CD8-positive, alpha-beta memory T cell (primary cell): ENCODE measurements around the gene CPLX1. TPM values are rescaled to one million over a fixed set of nuclear protein-coding genes. Genes with fewer than 3 reads are reported as not detected.

Experiments
- CTCF ChIA-PET: fragments of 350-600 bp; sonication (Branson Sonifier 250); formaldehyde crosslinking; loops from one replicate; lab custom pipeline; 2021; ENCODE audit warnings: antibody characterized with exemption; lab: Charles Lee
- POLR2A ChIA-PET: fragments of 350-600 bp; sonication (Branson Sonifier 250); formaldehyde crosslinking; loops from one replicate; lab custom pipeline; 2021; ENCODE audit warnings: antibody characterized with exemption; lab: Charles Lee
- DNase-seq, 5 donors: peaks; one replicate each; pipeline versions ENCODE4 v3.0.0 to v3.0.0-alpha.2; 2020 to 2022; ENCODE audit warnings: mixed read lengths in 1 of 5
- H3K27ac ChIP-seq: one replicate; pipeline ENCODE4 v1.7.0; 2013; ENCODE audit warnings: low read depth, mild to moderate bottlenecking, low read length, moderate library complexity
- H3K27me3 ChIP-seq: 2 replicates; pipeline ENCODE4 v1.7.0; 2013; ENCODE audit warnings: low read length, mild to moderate bottlenecking; ENCODE audit not compliant: insufficient read depth, poor library complexity, severe bottlenecking
- H3K36me3 ChIP-seq: 2 replicates; pipeline ENCODE4 v1.7.0; 2013; ENCODE audit warnings: mild to moderate bottlenecking, low read length, moderate library complexity; ENCODE audit not compliant: insufficient read depth
- H3K4me1 ChIP-seq: 2 replicates; pipeline ENCODE4 v1.7.0; 2013; ENCODE audit warnings: mild to moderate bottlenecking, low read length, moderate library complexity; ENCODE audit not compliant: insufficient read depth
- H3K4me3 ChIP-seq: 2 replicates; pipeline ENCODE4 v1.7.0; 2013; ENCODE audit warnings: mild to moderate bottlenecking, low read length
- H3K9me3 ChIP-seq: 2 replicates; pipeline ENCODE4 v1.7.0; 2013; ENCODE audit warnings: mild to moderate bottlenecking, low read length
- H3K27ac Mint-ChIP-seq, 8 donors: one replicate each; pipeline ENCODE4 v1.8.0; 2020 to 2021; ENCODE audit warnings: mixed read lengths in 8 of 8, mild to moderate bottlenecking in 6 of 8, inconsistent platforms in 3 of 8, moderate library complexity in 3 of 8
- H3K27me3 Mint-ChIP-seq, 2 donors: one replicate each; pipeline ENCODE4 v1.8.0; 2020 to 2021; ENCODE audit warnings: mixed read lengths in 2 of 2, mild to moderate bottlenecking in 1 of 2, moderate library complexity in 1 of 2
- H3K36me3 Mint-ChIP-seq, 3 donors: one replicate each; pipeline ENCODE4 v1.8.0; 2020 to 2021; ENCODE audit warnings: mixed read lengths in 3 of 3, inconsistent platforms in 1 of 3, mild to moderate bottlenecking in 1 of 3
- H3K4me1 Mint-ChIP-seq, 3 donors: one replicate each; pipeline ENCODE4 v1.8.0; 2020 to 2021; ENCODE audit warnings: mixed read lengths in 3 of 3, inconsistent platforms in 1 of 3, mild to moderate bottlenecking in 1 of 3
- H3K4me3 Mint-ChIP-seq, 7 donors: one replicate each; pipeline ENCODE4 v1.8.0; 2020 to 2021; ENCODE audit warnings: mixed read lengths in 7 of 7, mild to moderate bottlenecking in 6 of 7, moderate library complexity in 4 of 7, inconsistent platforms in 2 of 7
- H3K9me3 Mint-ChIP-seq, 5 donors: one replicate each; pipeline ENCODE4 v1.8.0; 2020 to 2022; ENCODE audit warnings: mixed read lengths in 5 of 5, mild to moderate bottlenecking in 3 of 5, moderate library complexity in 2 of 5, inconsistent platforms in 1 of 5
- polyA plus RNA-seq: library from polyadenylated mRNA; unstranded; fragments of 300-500 nt; fragmentation: Illumina TruSeq; gene quantifications from one replicate; pipeline ENCODE4 v1.2.3, GENCODE V29; 2021
- total RNA-seq, 2 experiments: library from RNA; stranded (reverse); gene quantifications; one replicate each; pipeline ENCODE4 v1.2.3, GENCODE V29; 2021

Gene CPLX1
- total and polyA plus RNA-seq, 3 experiments from 2014 or later, result 0.13 to 0.16 TPM; not detected in 1

GRCh38 chr4:747546-748170 lies 78.3 kb downstream of the CPLX1 start:
- Histone ChIP-seq H3K36me3 (peaks cover 11% of the 10 kb centered on the region), H3K4me1 (no peaks in the 10 kb centered on the region), H3K4me3 (no peak overlapping the region), H3K27ac (no peak overlapping the region), H3K27me3 (no peaks in the 10 kb centered on the region), H3K9me3 (no peaks in the 10 kb centered on the region)
- no peaks in the 10 kb centered on the region for H3K27me3 Mint-ChIP-seq
- H3K4me3 Mint-ChIP-seq, result no peak overlapping the region
- POLR2A ChIA-PET, result no interaction called here
- H3K9me3 Mint-ChIP-seq, result no peaks in the 10 kb centered on the region
- CTCF ChIA-PET, result no interaction called here
- peak overlapping the region in 1 of 8 donors; percentile 37 for H3K27ac Mint-ChIP-seq
- H3K4me1 Mint-ChIP-seq, result peaks cover 0 to 2% (median 2%) of the 10 kb centered on the region in 3 donors
- peaks cover 0 to 40% (median 13%) of the 10 kb centered on the region in 3 donors for H3K36me3 Mint-ChIP-seq
- no peak for DNase-seq

GRCh38 chr4:744212-744841 lies 81.6 kb downstream of the CPLX1 start:
- Mint-ChIP-seq H3K27ac (peak overlapping the region in 3 of 8 donors; percentile 54 to 88 (median 83)), H3K36me3 (peaks cover 0 to 33% (median 8%) of the 10 kb centered on the region in 3 donors), H3K27me3 (no peaks in the 10 kb centered on the region), H3K9me3 (no peaks in the 10 kb centered on the region), H3K4me3 (no peak overlapping the region), H3K4me1 (peaks cover 0 to 4% (median 2%) of the 10 kb centered on the region in 3 donors)
- no peak overlapping the region for H3K4me3 ChIP-seq
- H3K36me3 ChIP-seq, result peaks cover 4% of the 10 kb centered on the region
- POLR2A ChIA-PET, result no interaction called here
- no peaks in the 10 kb centered on the region for H3K9me3 ChIP-seq
- no peak overlapping the region for H3K27ac ChIP-seq
- no peak for DNase-seq
- CTCF ChIA-PET, result no interaction called here
- no peaks in the 10 kb centered on the region for H3K27me3 ChIP-seq
- no peaks in the 10 kb centered on the region for H3K4me1 ChIP-seq

GRCh38 chr4:743463-744211 lies 82.3 kb downstream of the CPLX1 start:
- peaks cover 0 to 32% (median 5%) of the 10 kb centered on the region in 3 donors for H3K36me3 Mint-ChIP-seq
- CTCF ChIA-PET, result interaction anchor here (0.7 to 5.4 kb wide), 9 partner anchors 19 to 499 kb away, joined by 3 to 60 read pairs (median 4); partner anchors contain the start of gene IDUA
- no peaks in the 10 kb centered on the region for H3K9me3 Mint-ChIP-seq
- Histone ChIP-seq H3K4me1 (no peaks in the 10 kb centered on the region), H3K4me3 (no peak overlapping the region), H3K9me3 (no peaks in the 10 kb centered on the region), H3K27me3 (no peaks in the 10 kb centered on the region), H3K27ac (no peak overlapping the region), H3K36me3 (peaks cover 4% of the 10 kb centered on the region)
- H3K4me3 Mint-ChIP-seq, result no peak overlapping the region
- no peak for DNase-seq
- peaks cover 0 to 4% (median 2%) of the 10 kb centered on the region in 3 donors for H3K4me1 Mint-ChIP-seq
- POLR2A ChIA-PET, result no interaction called here
- no peaks in the 10 kb centered on the region for H3K27me3 Mint-ChIP-seq
- peak overlapping the region in 2 of 8 donors; percentile 83 to 88 for H3K27ac Mint-ChIP-seq

GRCh38 chr4:742742-743311 lies 83.1 kb downstream of the CPLX1 start:
- peaks cover 0 to 30% (median 3%) of the 10 kb centered on the region in 3 donors for H3K36me3 Mint-ChIP-seq
- Histone ChIP-seq H3K4me1 (no peaks in the 10 kb centered on the region), H3K27me3 (no peaks in the 10 kb centered on the region), H3K27ac (no peak overlapping the region), H3K9me3 (no peaks in the 10 kb centered on the region), H3K36me3 (peaks cover 2% of the 10 kb centered on the region), H3K4me3 (no peak overlapping the region)
- ChIA-PET POLR2A (interaction anchor here (1.5 kb wide), 1 partner anchor 244 kb away, joined by 9 read pairs; the partner anchor contains the start of gene IDUA), CTCF (interaction anchor here (0.6 to 5.4 kb wide), 24 partner anchors 9 to 523 kb away, joined by 3 to 60 read pairs (median 4); partner anchors contain the start of genes GAK, IDUA and TMEM175)
- H3K27ac Mint-ChIP-seq, result peak overlapping the region in 2 of 8 donors; percentile 9 to 17
- H3K4me3 Mint-ChIP-seq, result no peak overlapping the region
- no peaks in the 10 kb centered on the region for H3K27me3 Mint-ChIP-seq
- H3K4me1 Mint-ChIP-seq, result peaks cover 0 to 4% (median under 1%) of the 10 kb centered on the region in 3 donors
- H3K9me3 Mint-ChIP-seq, result no peaks in the 10 kb centered on the region
- peak; percentile 63 to 83 (median 66) for DNase-seq

GRCh38 chr4:742096-742741 lies 83.7 kb downstream of the CPLX1 start:
- CTCF ChIA-PET, result interaction anchor here (0.5 to 5.4 kb wide), 26 partner anchors 8 to 524 kb away, joined by 3 to 60 read pairs (median 4); partner anchors contain the start of genes GAK, IDUA and TMEM175

GRCh38 chr4:740656-741282 lies 85.2 kb downstream of the CPLX1 start:
- no peaks in the 10 kb centered on the region for H3K9me3 ChIP-seq
- H3K27me3 Mint-ChIP-seq, result no peaks in the 10 kb centered on the region
- H3K27ac Mint-ChIP-seq, result no peak overlapping the region
- H3K4me1 Mint-ChIP-seq, result peaks cover 0 to 4% (median 0%) of the 10 kb centered on the region in 3 donors
- no peak overlapping the region for H3K4me3 ChIP-seq
- ChIA-PET CTCF (interaction anchor here (1.4 to 5.4 kb wide), 2 partner anchors 167 to 247 kb away, joined by 3 to 60 read pairs; partner anchors contain the start of gene IDUA), POLR2A (no interaction called here)
- H3K9me3 Mint-ChIP-seq, result no peaks in the 10 kb centered on the region
- H3K27ac ChIP-seq, result no peak overlapping the region
- H3K27me3 ChIP-seq, result no peaks in the 10 kb centered on the region
- H3K36me3 ChIP-seq, result peaks cover 9% of the 10 kb centered on the region
- peaks cover 0 to 38% (median 4%) of the 10 kb centered on the region in 3 donors for H3K36me3 Mint-ChIP-seq
- H3K4me3 Mint-ChIP-seq, result no peak overlapping the region
- DNase-seq, result no peak
- no peaks in the 10 kb centered on the region for H3K4me1 ChIP-seq

More at GRCh38 chr4:742096-742741, 83.7 kb downstream of the CPLX1 start:
- Histone ChIP-seq H3K4me3 (no peak overlapping the region), H3K4me1 (no peaks in the 10 kb centered on the region), H3K9me3 (no peaks in the 10 kb centered on the region), H3K27me3 (no peaks in the 10 kb centered on the region), H3K27ac (no peak overlapping the region), H3K36me3 (peaks cover 8% of the 10 kb centered on the region)
- H3K4me1 Mint-ChIP-seq, result peaks cover 0 to 4% (median 0%) of the 10 kb centered on the region in 3 donors
- peak overlapping the region in 2 of 8 donors; percentile 9 to 17 for H3K27ac Mint-ChIP-seq
- H3K9me3 Mint-ChIP-seq, result no peaks in the 10 kb centered on the region
- H3K4me3 Mint-ChIP-seq, result no peak overlapping the region
- H3K27me3 Mint-ChIP-seq, result no peaks in the 10 kb centered on the region
- POLR2A ChIA-PET, result interaction anchor here (1.5 kb wide), 1 partner anchor 245 kb away, joined by 9 read pairs; the partner anchor contains the start of gene IDUA
- DNase-seq, result no peak
- H3K36me3 Mint-ChIP-seq, result peaks cover 0 to 34% (median 4%) of the 10 kb centered on the region in 3 donors

- ChIA-PET POLR2A (no interaction called here), CTCF (interaction anchor here (5.4 kb wide), 1 partner anchor 248 kb away, joined by 60 read pairs; the partner anchor contains the start of gene IDUA)
- no peak overlapping the region for H3K27ac Mint-ChIP-seq
Measured at GRCh38 chr4:740011-740410, 85.9 kb downstream of the CPLX1 start.

More at GRCh38 chr4:740011-740410, 85.9 kb downstream of the CPLX1 start:
- peaks cover 0 to 4% (median 0%) of the 10 kb centered on the region in 3 donors for H3K4me1 Mint-ChIP-seq
- Histone ChIP-seq H3K36me3 (peaks cover 9% of the 10 kb centered on the region), H3K4me3 (no peak overlapping the region), H3K27me3 (no peaks in the 10 kb centered on the region), H3K9me3 (no peaks in the 10 kb centered on the region), H3K4me1 (no peaks in the 10 kb centered on the region), H3K27ac (no peak overlapping the region)
- no peak overlapping the region for H3K4me3 Mint-ChIP-seq
- no peaks in the 10 kb centered on the region for H3K27me3 Mint-ChIP-seq
- H3K9me3 Mint-ChIP-seq, result no peaks in the 10 kb centered on the region
- DNase-seq, result no peak
- H3K36me3 Mint-ChIP-seq, result peaks cover 0 to 46% (median 4%) of the 10 kb centered on the region in 3 donors
